Panc1 (cell line): ENCODE results near the gene PHKB. TPM values are rescaled to one million over a fixed set of nuclear protein-coding genes. Genes with fewer than 3 reads are reported as not detected.

Experiments
- ATAC-seq: fragments of 200-7000 bp; cut with Tn5 transposase; 2 replicates; pipeline ENCODE4 v1.9.1; 2020; ENCODE audit warnings: mild to moderate bottlenecking, moderate library complexity
- BruUV-seq: library from RNA; stranded (reverse); fragments of 400-500 nt; replicated peaks from 2 replicates; lab custom pipeline; 2021; lab: Mats Ljungman, UMichigan
- CTCF ChIA-PET: fragments of 300-600 bp; sonication (Branson Sonifier 250); formaldehyde crosslinking; loops from one replicate; lab custom pipeline; 2022; ENCODE audit warnings: antibody characterized with exemption; lab: Charles Lee
- POLR2A ChIA-PET: fragments of 300-600 bp; sonication (Branson Sonifier 250); formaldehyde crosslinking; loops from one replicate; lab custom pipeline; 2022; ENCODE audit warnings: antibody characterized with exemption; lab: Charles Lee
- DNase-seq: peaks from one replicate; pipeline ENCODE4 v3.0.0-alpha.2; 2010; ENCODE audit warnings: low read depth, low spot score
- H3K27ac ChIP-seq: 2 replicates; pipeline ENCODE4 v1.5.1; 2011; ENCODE audit warnings: mild to moderate bottlenecking, low read length, inconsistent platforms
- H3K27me3 ChIP-seq: fragments of 200-500 bp; sonication (Bioruptor generic); 2 replicates; pipeline ENCODE4 v1.6.0; 2014; ENCODE audit warnings: low read length, inconsistent platforms; ENCODE audit not compliant: control insufficient read depth, insufficient read depth
- H3K36me3 ChIP-seq: fragments of 200-500 bp; sonication (Bioruptor generic); 2 replicates; pipeline ENCODE4 v1.5.1; 2014; ENCODE audit warnings: inconsistent platforms, mild to moderate bottlenecking, low read length, moderate library complexity; ENCODE audit not compliant: control insufficient read depth, insufficient read depth
- H3K4me1 ChIP-seq: 2 replicates; pipeline ENCODE4 v1.5.1; 2011; ENCODE audit warnings: inconsistent platforms, mild to moderate bottlenecking, low read length, moderate library complexity; ENCODE audit not compliant: control insufficient read depth, insufficient read depth
- H3K4me3 ChIP-seq, 2 experiments: 2 replicates each; pipeline ENCODE4 v1.5.1; 2011 to 2012; ENCODE audit warnings: low read depth in 2 of 2, low read length in 2 of 2, mild to moderate bottlenecking in 2 of 2, inconsistent platforms in 1 of 2, moderate library complexity in 1 of 2
- H3K9me3 ChIP-seq: fragments of 200-500 bp; sonication (Bioruptor generic); 2 replicates; pipeline ENCODE4 v1.5.1; 2014; ENCODE audit warnings: low read depth, mild to moderate bottlenecking, inconsistent platforms, low read length, moderate library complexity; ENCODE audit not compliant: control insufficient read depth, insufficient read depth
- POLR2AphosphoS5 ChIP-seq: IDR thresholded peaks from 2 replicates; pipeline ENCODE4 v1.6.1; 2012; ENCODE audit warnings: mild to moderate bottlenecking, low read depth, low read length, moderate library complexity
- SIN3A ChIP-seq: IDR thresholded peaks from 2 replicates; pipeline ENCODE4 v1.6.1; 2012; ENCODE audit warnings: low read depth, mild to moderate bottlenecking, low read length, moderate library complexity, borderline replicate concordance; ENCODE audit not compliant: insufficient read depth
- TCF7L2 ChIP-seq: IDR thresholded peaks from 2 replicates; pipeline ENCODE4 v1.6.1; 2011; ENCODE audit warnings: mild to moderate bottlenecking, low read depth, low read length, inconsistent platforms
- in situ Hi-C: cut with HindIII; loops from 2 replicates; pipeline ENCODE4 v1.10.0; 2016; ENCODE audit warnings: low sequenced_read_pairs, low pct_unique_long_range_greater_than_20kb
- intact Hi-C: fragments of 100-400 bp; cut with micrococcal nuclease; formaldehyde crosslinking; loops from one replicate; pipeline ENCODE4 v1.10.0; 2022; ENCODE audit not compliant: unreplicated experiment
- total RNA-seq: library from RNA; stranded (reverse); gene quantifications from one replicate; pipeline ENCODE4 v1.2.1, GENCODE V29; 2021; ENCODE audit not compliant: unreplicated experiment
- TF ChIP-seq, protein P1 (sequence below), 2 experiments: IDR thresholded peaks; 2 replicates each; pipeline ENCODE4 v1.6.1; 2011 to 2012; ENCODE audit warnings: low read depth in 2 of 2, control low read depth in 1 of 2, low read length in 1 of 2, mild to moderate bottlenecking in 1 of 2, moderate library complexity in 1 of 2; ENCODE audit not compliant: insufficient read depth in 1 of 2
- TF ChIP-seq, protein P2 (sequence below): fragments of 450-650 bp; IDR thresholded peaks from 2 replicates; pipeline ENCODE4 v1.5.1; 2017; ENCODE audit warnings: mild to moderate bottlenecking

The PHKB gene
- total RNA-seq, 1 experiment from 2014 or later = 29.5 TPM

DNA sequence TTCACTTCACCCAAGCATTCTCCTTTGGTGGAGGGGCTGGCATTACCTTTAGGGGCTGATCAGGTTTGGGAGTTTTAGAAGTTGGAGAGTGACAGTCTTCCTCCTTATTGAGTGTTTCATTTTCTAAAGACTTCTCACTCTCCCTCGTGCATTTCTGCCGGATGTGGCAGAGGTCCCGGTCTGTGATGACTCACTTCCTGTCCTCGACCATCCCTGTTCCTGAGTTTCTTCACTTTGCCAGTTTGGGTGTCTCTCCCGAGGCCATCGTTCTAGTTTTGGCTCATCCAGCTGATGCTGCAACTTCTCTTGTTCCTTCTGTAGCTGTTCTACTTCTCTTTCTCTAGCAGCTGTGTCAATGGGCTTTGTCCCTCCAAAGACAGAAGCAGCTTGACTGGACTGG, 104.3 kb downstream of the PHKB start:
- H3K27ac ChIP-seq = no peak overlapping the region
- no peaks in the 10 kb centered on the region for H3K36me3 ChIP-seq
- ATAC-seq = no peak
- in situ Hi-C loops = no loop called here
- TF ChIP-seq TCF7L2 (no peak), SIN3A (no peak), POLR2AphosphoS5 (no peak)
- TF ChIP-seq, protein P1, sequence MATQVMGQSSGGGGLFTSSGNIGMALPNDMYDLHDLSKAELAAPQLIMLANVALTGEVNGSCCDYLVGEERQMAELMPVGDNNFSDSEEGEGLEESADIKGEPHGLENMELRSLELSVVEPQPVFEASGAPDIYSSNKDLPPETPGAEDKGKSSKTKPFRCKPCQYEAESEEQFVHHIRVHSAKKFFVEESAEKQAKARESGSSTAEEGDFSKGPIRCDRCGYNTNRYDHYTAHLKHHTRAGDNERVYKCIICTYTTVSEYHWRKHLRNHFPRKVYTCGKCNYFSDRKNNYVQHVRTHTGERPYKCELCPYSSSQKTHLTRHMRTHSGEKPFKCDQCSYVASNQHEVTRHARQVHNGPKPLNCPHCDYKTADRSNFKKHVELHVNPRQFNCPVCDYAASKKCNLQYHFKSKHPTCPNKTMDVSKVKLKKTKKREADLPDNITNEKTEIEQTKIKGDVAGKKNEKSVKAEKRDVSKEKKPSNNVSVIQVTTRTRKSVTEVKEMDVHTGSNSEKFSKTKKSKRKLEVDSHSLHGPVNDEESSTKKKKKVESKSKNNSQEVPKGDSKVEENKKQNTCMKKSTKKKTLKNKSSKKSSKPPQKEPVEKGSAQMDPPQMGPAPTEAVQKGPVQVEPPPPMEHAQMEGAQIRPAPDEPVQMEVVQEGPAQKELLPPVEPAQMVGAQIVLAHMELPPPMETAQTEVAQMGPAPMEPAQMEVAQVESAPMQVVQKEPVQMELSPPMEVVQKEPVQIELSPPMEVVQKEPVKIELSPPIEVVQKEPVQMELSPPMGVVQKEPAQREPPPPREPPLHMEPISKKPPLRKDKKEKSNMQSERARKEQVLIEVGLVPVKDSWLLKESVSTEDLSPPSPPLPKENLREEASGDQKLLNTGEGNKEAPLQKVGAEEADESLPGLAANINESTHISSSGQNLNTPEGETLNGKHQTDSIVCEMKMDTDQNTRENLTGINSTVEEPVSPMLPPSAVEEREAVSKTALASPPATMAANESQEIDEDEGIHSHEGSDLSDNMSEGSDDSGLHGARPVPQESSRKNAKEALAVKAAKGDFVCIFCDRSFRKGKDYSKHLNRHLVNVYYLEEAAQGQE (IDR thresholded peaks at IDR 0.05; ENCODE audit: insufficient read depth in 1 of 2, low read depth in 2 of 2, low read length in 1 of 2) = no peak
- TF ChIP-seq, protein P2, sequence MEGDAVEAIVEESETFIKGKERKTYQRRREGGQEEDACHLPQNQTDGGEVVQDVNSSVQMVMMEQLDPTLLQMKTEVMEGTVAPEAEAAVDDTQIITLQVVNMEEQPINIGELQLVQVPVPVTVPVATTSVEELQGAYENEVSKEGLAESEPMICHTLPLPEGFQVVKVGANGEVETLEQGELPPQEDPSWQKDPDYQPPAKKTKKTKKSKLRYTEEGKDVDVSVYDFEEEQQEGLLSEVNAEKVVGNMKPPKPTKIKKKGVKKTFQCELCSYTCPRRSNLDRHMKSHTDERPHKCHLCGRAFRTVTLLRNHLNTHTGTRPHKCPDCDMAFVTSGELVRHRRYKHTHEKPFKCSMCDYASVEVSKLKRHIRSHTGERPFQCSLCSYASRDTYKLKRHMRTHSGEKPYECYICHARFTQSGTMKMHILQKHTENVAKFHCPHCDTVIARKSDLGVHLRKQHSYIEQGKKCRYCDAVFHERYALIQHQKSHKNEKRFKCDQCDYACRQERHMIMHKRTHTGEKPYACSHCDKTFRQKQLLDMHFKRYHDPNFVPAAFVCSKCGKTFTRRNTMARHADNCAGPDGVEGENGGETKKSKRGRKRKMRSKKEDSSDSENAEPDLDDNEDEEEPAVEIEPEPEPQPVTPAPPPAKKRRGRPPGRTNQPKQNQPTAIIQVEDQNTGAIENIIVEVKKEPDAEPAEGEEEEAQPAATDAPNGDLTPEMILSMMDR = no peak
- DNase-seq = no peak
- no peaks in the 10 kb centered on the region for H3K9me3 ChIP-seq
- no peak overlapping the region for H3K4me3 ChIP-seq
- intact Hi-C loops = no loop called here
- ChIA-PET CTCF (no interaction called here), POLR2A (no interaction called here)
- no peaks in the 10 kb centered on the region for H3K27me3 ChIP-seq
- BruUV-seq = no TSS peak
- no peaks in the 10 kb centered on the region for H3K4me1 ChIP-seq

DNA sequence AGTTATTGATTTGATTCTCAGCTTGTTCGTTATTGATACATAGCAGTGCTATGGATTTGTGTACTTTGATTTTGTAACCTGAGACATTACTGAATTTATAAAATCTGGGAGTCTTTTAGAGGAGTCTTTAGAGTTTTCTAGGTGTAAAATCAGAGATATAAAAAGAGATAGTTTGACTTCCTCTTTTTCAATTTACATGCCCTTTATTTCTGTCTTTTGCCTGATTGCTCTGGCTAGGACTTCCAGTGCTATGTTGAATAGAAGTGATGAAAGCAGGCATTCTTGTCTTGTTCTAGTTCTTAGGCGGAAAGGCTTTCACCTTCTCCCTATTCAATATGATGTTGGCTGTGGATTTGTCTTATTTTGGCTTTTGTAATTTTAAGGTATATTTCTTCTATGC, 106.2 kb downstream of the PHKB start:
- intact Hi-C loops (no loop called here), in situ Hi-C loops (no loop called here)
- BruUV-seq = no TSS peak
- no peaks in the 10 kb centered on the region for H3K4me1 ChIP-seq
- H3K27me3 ChIP-seq = no peaks in the 10 kb centered on the region
- H3K4me3 ChIP-seq = no peak overlapping the region
- no peak for DNase-seq
- TF ChIP-seq POLR2AphosphoS5 = no peak
- CTCF ChIA-PET = no interaction called here
- no peak overlapping the region for H3K27ac ChIP-seq
- ATAC-seq = no peak
- H3K9me3 ChIP-seq = no peaks in the 10 kb centered on the region
- no peaks in the 10 kb centered on the region for H3K36me3 ChIP-seq
- POLR2A ChIA-PET = no interaction called here

DNA sequence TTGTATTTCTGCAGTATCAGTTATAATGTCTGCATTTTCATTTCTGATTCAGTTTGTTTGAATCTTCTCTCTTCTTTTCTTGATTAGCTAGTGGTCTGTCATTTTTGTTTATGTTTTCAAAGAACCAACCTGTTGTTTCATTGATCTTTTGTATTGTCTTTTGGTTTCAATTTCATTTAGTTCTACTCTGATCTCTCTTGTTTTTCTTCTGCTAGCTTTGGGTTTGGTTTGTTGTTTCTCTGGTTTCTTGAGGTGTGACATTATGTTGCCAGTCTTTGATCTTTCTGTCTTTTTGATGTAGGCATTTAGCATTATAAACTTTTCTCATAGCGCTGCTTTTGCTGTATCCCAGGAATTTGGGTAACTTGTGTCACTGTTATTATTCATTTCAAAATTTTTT, 107.2 kb downstream of the PHKB start:
- BruUV-seq = no TSS peak
- H3K36me3 ChIP-seq = no peaks in the 10 kb centered on the region
- H3K27me3 ChIP-seq = no peaks in the 10 kb centered on the region
- H3K4me1 ChIP-seq = no peaks in the 10 kb centered on the region
- ATAC-seq (no peak), DNase-seq (no peak)
- no peak overlapping the region for H3K27ac ChIP-seq
- no peaks in the 10 kb centered on the region for H3K9me3 ChIP-seq
- POLR2A ChIA-PET = no interaction called here
- CTCF ChIA-PET = no interaction called here
- intact Hi-C loops (no loop called here), in situ Hi-C loops (no loop called here)
- H3K4me3 ChIP-seq = no peak overlapping the region
- TF ChIP-seq, protein P2 = no peak
- TF ChIP-seq POLR2AphosphoS5 (no peak), TCF7L2 (no peak), SIN3A (no peak)
- TF ChIP-seq, protein P1 (IDR thresholded peaks at IDR 0.05; ENCODE audit: insufficient read depth in 1 of 2, low read depth in 2 of 2, low read length in 1 of 2) = no peak
